H1 (cell line): ENCODE measurements around the gene FOXK1. TPM values are rescaled to one million over a fixed set of nuclear protein-coding genes. Genes with fewer than 3 reads are reported as not detected.

Experiments
- CTCF ChIA-PET: fragments of 300-600 bp; sonication (Branson Sonifier 250); formaldehyde crosslinking; loops from one replicate; lab custom pipeline; 2021; ENCODE audit not compliant: partially characterized antibody; lab: Charles Lee
- POLR2A ChIA-PET: fragments of 300-600 bp; sonication (Branson Sonifier 250); formaldehyde crosslinking; loops from one replicate; lab custom pipeline; 2021; ENCODE audit warnings: inconsistent platforms; ENCODE audit not compliant: partially characterized antibody; lab: Charles Lee
- DNase-seq, 2 experiments: peaks; one replicate each; pipeline versions ENCODE4 v3.0.0 to v3.0.0-alpha.2; 2010 to 2022; ENCODE audit warnings: low spot score in 2 of 2, low read depth in 1 of 2, mixed read lengths in 1 of 2
- FAIRE-seq: peaks from 2 replicates; lab custom pipeline; 2011; peaks lifted over from hg19 to GRCh38; lab: Jason Lieb, UNC
- H2AFZ ChIP-seq: 2 replicates; pipeline ENCODE4 v1.8.1; 2012; ENCODE audit warnings: low read length, inconsistent platforms
- H2AK5ac ChIP-seq: 2 replicates; pipeline ENCODE4 v1.6.1; 2013; ENCODE audit warnings: low read depth, low read length
- H2BK120ac ChIP-seq: replicated peaks from 2 replicates; pipeline ENCODE3; 2013; ENCODE audit warnings: low read depth, low read length, inconsistent platforms
- H2BK12ac ChIP-seq: 2 replicates; pipeline ENCODE4 v1.6.1; 2013; ENCODE audit warnings: low read depth, low read length
- H2BK15ac ChIP-seq: 2 replicates; pipeline ENCODE4 v1.6.1; 2013; ENCODE audit warnings: low read length
- H2BK20ac ChIP-seq: 2 replicates; pipeline ENCODE4 v1.6.1; 2013; ENCODE audit warnings: low read length
- H2BK5ac ChIP-seq: 2 replicates; pipeline ENCODE4 v1.6.1; 2013; ENCODE audit warnings: low read depth, low read length
- H3K14ac ChIP-seq: 2 replicates; pipeline ENCODE4 v1.6.1; 2013; ENCODE audit warnings: inconsistent platforms; ENCODE audit not compliant: insufficient read length
- H3K18ac ChIP-seq: 2 replicates; pipeline ENCODE4 v1.6.1; 2013; ENCODE audit warnings: low read length; ENCODE audit errors: extremely low read depth
- H3K23ac ChIP-seq: 2 replicates; pipeline ENCODE4 v1.6.1; 2013; ENCODE audit warnings: inconsistent platforms; ENCODE audit not compliant: insufficient read length
- H3K23me2 ChIP-seq: 2 replicates; pipeline ENCODE4 v1.6.1; 2013; ENCODE audit warnings: low read depth, low read length
- H3K27ac ChIP-seq: 2 replicates; pipeline ENCODE4 v1.6.1; 2011; ENCODE audit warnings: low read depth, low read length, inconsistent platforms
- H3K27me3 ChIP-seq, 4 experiments: replicated peaks in 1 of 4; 1 replicate in 1 of 4; 2 replicates in 3 of 4; pipeline versions ENCODE4 v1.6.1 to v1.8.1; 2011 to 2013; ENCODE audit warnings: low read length in 3 of 4, mild to moderate bottlenecking in 3 of 4, inconsistent platforms in 2 of 4, mixed read lengths in 2 of 4, moderate library complexity in 1 of 4; ENCODE audit not compliant: control insufficient read depth in 3 of 4, insufficient read depth in 3 of 4; ENCODE audit errors: extremely low read depth in 1 of 4
- H3K36me3 ChIP-seq, 4 experiments: 2 replicates each; pipeline versions ENCODE4 v1.6.1 to v1.8.1; 2011 to 2013; ENCODE audit warnings: mild to moderate bottlenecking in 4 of 4, low read length in 3 of 4, moderate library complexity in 2 of 4, control low read depth in 1 of 4, inconsistent platforms in 1 of 4; ENCODE audit not compliant: insufficient read depth in 4 of 4, control insufficient read depth in 2 of 4
- H3K4ac ChIP-seq: replicated peaks from 2 replicates; pipeline ENCODE3; 2013; ENCODE audit warnings: low read length, low read depth, mixed read lengths, inconsistent platforms; ENCODE audit not compliant: insufficient read length
- H3K4me1 ChIP-seq, 4 experiments: replicated peaks in 1 of 4; 1 replicate in 1 of 4; 2 replicates in 3 of 4; pipeline versions ENCODE4 v1.6.1 to v1.8.1; 2011 to 2013; ENCODE audit warnings: low read length in 3 of 4, inconsistent platforms in 2 of 4, mixed read lengths in 1 of 4; ENCODE audit not compliant: insufficient read depth in 4 of 4, control insufficient read depth in 3 of 4
- H3K4me2 ChIP-seq, 2 experiments: 2 replicates each; pipeline versions ENCODE4 v1.6.1 to v1.8.1; 2011 to 2013; ENCODE audit warnings: low read depth in 2 of 2, low read length in 2 of 2, control low read depth in 1 of 2, inconsistent platforms in 1 of 2, mild to moderate bottlenecking in 1 of 2; ENCODE audit not compliant: insufficient read depth in 1 of 2
- H3K4me3 ChIP-seq, 4 experiments: fragments of 200-600, 300-600 bp in 1 of 4; sonication (generic), shearing (Covaris generic), sonication (Bioruptor Twin) in 1 of 4; 2 replicates each; pipeline versions ENCODE4 v1.5.1 to v1.8.1; 2011 to 2016; ENCODE audit warnings: low read length in 4 of 4, low read depth in 3 of 4, control low read depth in 2 of 4, inconsistent platforms in 2 of 4, mild to moderate bottlenecking in 2 of 4, mixed read lengths in 1 of 4, moderate library complexity in 1 of 4; ENCODE audit not compliant: insufficient read depth in 2 of 4; ENCODE audit errors: extremely low read depth in 1 of 4
- H3K56ac ChIP-seq: replicated peaks from 2 replicates; pipeline ENCODE3; 2013; ENCODE audit warnings: low read depth, mild to moderate bottlenecking, mixed read lengths, low read length, inconsistent platforms; ENCODE audit not compliant: insufficient read length
- H3K79me1 ChIP-seq: 2 replicates; pipeline ENCODE4 v1.6.1; 2013; ENCODE audit warnings: low read depth, low read length, control low read depth
- H3K79me2 ChIP-seq, 2 experiments: 2 replicates each; pipeline versions ENCODE4 v1.6.1 to v1.8.1; 2012 to 2013; ENCODE audit warnings: low read length in 2 of 2, mild to moderate bottlenecking in 2 of 2, inconsistent platforms in 1 of 2; ENCODE audit not compliant: insufficient read depth in 2 of 2, control insufficient read depth in 1 of 2
- H3K9ac ChIP-seq, 4 experiments: replicated peaks in 1 of 4; 1 replicate in 1 of 4; 2 replicates in 3 of 4; pipeline versions ENCODE4 v1.6.1 to v1.8.1; 2011 to 2013; ENCODE audit warnings: low read depth in 3 of 4, low read length in 3 of 4, control low read depth in 2 of 4, mild to moderate bottlenecking in 2 of 4, moderate library complexity in 2 of 4, inconsistent platforms in 1 of 4; ENCODE audit errors: extremely low read depth in 1 of 4
- H3K9me3 ChIP-seq, 2 experiments: 2 replicates each; pipeline versions ENCODE4 v1.6.1 to v1.8.1; 2012 to 2013; ENCODE audit warnings: mild to moderate bottlenecking in 2 of 2, moderate library complexity in 2 of 2, control low read depth in 1 of 2, inconsistent platforms in 1 of 2, low read depth in 1 of 2, low read length in 1 of 2, mixed read lengths in 1 of 2; ENCODE audit not compliant: insufficient read depth in 2 of 2
- H4K20me1 ChIP-seq, 2 experiments: replicated peaks in 1 of 2; 2 replicates each; pipeline versions ENCODE3 to v1.8.1; 2011 to 2013; ENCODE audit warnings: inconsistent platforms in 2 of 2, low read length in 2 of 2, mild to moderate bottlenecking in 1 of 2; ENCODE audit not compliant: insufficient read depth in 2 of 2, control insufficient read depth in 1 of 2
- H4K5ac ChIP-seq: 2 replicates; pipeline ENCODE4 v1.6.1; 2013; ENCODE audit warnings: low read length, low read depth, mixed read lengths, inconsistent platforms; ENCODE audit not compliant: insufficient read length
- H4K8ac ChIP-seq: 2 replicates; pipeline ENCODE4 v1.8.0; 2013; ENCODE audit warnings: mild to moderate bottlenecking, moderate library complexity, low read length, inconsistent platforms; ENCODE audit not compliant: insufficient read depth; ENCODE audit errors: extremely low read depth
- H4K91ac ChIP-seq: replicated peaks from 2 replicates; pipeline ENCODE3; 2013; ENCODE audit warnings: low read length, mixed read lengths, inconsistent platforms; ENCODE audit not compliant: insufficient read length
- KDM4A ChIP-seq: IDR thresholded peaks from one replicate; pipeline ENCODE4 v1.7.1; 2012; ENCODE audit warnings: low read depth, mild to moderate bottlenecking, moderate library complexity, low read length, inconsistent platforms; ENCODE audit not compliant: severe bottlenecking
- POLR2A ChIP-seq, 2 experiments: IDR thresholded peaks; 1 replicate in 1 of 2; 2 replicates in 1 of 2; pipeline ENCODE4 v1.6.1; 2011; ENCODE audit warnings: low read depth in 2 of 2, low read length in 2 of 2, mild to moderate bottlenecking in 2 of 2; ENCODE audit errors: control extremely low read depth in 1 of 2
- POLR2AphosphoS5 ChIP-seq: IDR thresholded peaks from 2 replicates; pipeline ENCODE4 v1.6.1; 2011; ENCODE audit warnings: low read depth, low read length
- WGBS, 2 experiments: shearing (Covaris generic) in 1 of 2; methylation state at CpG; one replicate each; pipeline versions ENCODE4 v1.1.6 to v1.1.7; 2013 to 2015; ENCODE audit warnings: low lambda C conversion rate in 2 of 2, mixed read lengths in 2 of 2, inconsistent platforms in 1 of 2, low coverage in 1 of 2, missing lambda C conversion rate in 1 of 2; ENCODE audit not compliant: insufficient replicate concordance in 2 of 2, insufficient coverage in 1 of 2, insufficient read length in 1 of 2; ENCODE audit errors: extremely low coverage in 1 of 2, missing lambda C conversion rate in 1 of 2; 5-methylcytosine and 5-hydroxymethylcytosine counted together
- polyA plus RNA-seq, 7 experiments: library from polyadenylated mRNA; depleted of rRNA in 3 of 7; stranded (reverse) in 5 of 7; unstranded in 2 of 7; fragments of >200 nt in 5 of 7; fragments of 200-250 nt in 2 of 7; gene quantifications; 1 replicate in 5 of 7; 2 replicates in 1 of 7; 4 replicates in 1 of 7; pipeline versions ENCODE4 v1.2.1 to v1.2.3, GENCODE V29; 2011 to 2013; ENCODE audit warnings: missing spikeins in 2 of 7, mixed read lengths in 2 of 7
- total RNA-seq: library from RNA; stranded (reverse); fragmentation: NEBNext Ultra II Directional; extraction: Animal tissue kit (Norgen Biotek cat#: 25700); gene quantifications from 2 replicates; pipeline ENCODE4 v1.2.1, GENCODE V29; 2021

FOXK1 gene
- total and polyA plus RNA-seq, 2 of the 8 experiments (the other 6 are each of a cell fraction or from before 2014, with no cell fraction given) = 2.0 to 8.5 TPM

- Histone ChIP-seq H2AK5ac (no peak overlapping the region), H2BK120ac (no peak overlapping the region), H3K14ac (no peak overlapping the region), H2AFZ (no peak overlapping the region), H2BK15ac (no peak overlapping the region), H3K4ac (no peak overlapping the region), H4K91ac (no peak overlapping the region), H3K79me2 (no peaks in the 10 kb centered on the region), H2BK20ac (no peak overlapping the region), H3K23ac (no peak overlapping the region), H4K20me1 (peaks cover 0 to 5% of the 10 kb centered on the region in 2 experiments), H2BK12ac (no peak overlapping the region), H2BK5ac (no peak overlapping the region), H3K79me1 (no peaks in the 10 kb centered on the region), H3K4me1 (peaks cover 0 to 3% (median 1%) of the 10 kb centered on the region in 4 experiments; a peak in 4 of 7 replicates), H4K8ac (no peak overlapping the region), H3K4me2 (no peak overlapping the region), H3K36me3 (peaks cover 3 to 44% (median 9%) of the 10 kb centered on the region in 4 experiments; a peak in 5 of 8 replicates), H3K27me3 (no peaks in the 10 kb centered on the region), H4K5ac (no peak overlapping the region), H3K27ac (no peak overlapping the region), H3K56ac (no peak overlapping the region), H3K9me3 (no peaks in the 10 kb centered on the region; a peak in 1 of 4 replicates), H3K9ac (no peak overlapping the region), H3K4me3 (no peak overlapping the region), H3K18ac (no peak overlapping the region), H3K23me2 (peaks cover 7% of the 10 kb centered on the region; the same call in 1 of the 2 replicates)
- no peak for DNase-seq
- TF ChIP-seq KDM4A (no peak), POLR2AphosphoS5 (no peak), POLR2A (IDR thresholded peaks at IDR 0.05; ENCODE audit: control extremely low read depth in 1 of 2, low read depth in 2 of 2, low read length in 2 of 2) (no peak)
- POLR2A ChIA-PET = interaction anchor here (1.0 kb wide), 1 partner anchor 13 kb away, joined by 4 read pairs; the partner anchor contains the start of gene AP5Z1
- CTCF ChIA-PET = interaction anchor here (1.4 to 2.3 kb wide), 2 partner anchors 10 to 41 kb away, joined by 6 to 8 read pairs; no protein-coding TSS in a partner anchor
- no peak for FAIRE-seq
- 90% methylated on average over 21 of the region's 27 CpGs; no CpG with 5 or more reads in 1 of the 2 experiments for WGBS, 2 experiments
Measured at GRCh38 chr7:4788627-4789189, 106.6 kb downstream of the FOXK1 start.
